RWPE1 (cell line): Measurements from ENCODE around the gene SWT1.

Experiments
- CTCF ChIA-PET: fragments of 350-600 bp; sonication (Branson Sonifier 250); formaldehyde crosslinking; extraction: SDS; loops from one replicate; lab custom pipeline; 2021; lab: Yijun Ruan, JAX
- POLR2A ChIA-PET: fragments of 400-600 bp; formaldehyde crosslinking; extraction: SDS; loops from one replicate; lab custom pipeline; 2020; ENCODE audit warnings: antibody characterized with exemption; ENCODE audit not compliant: low non-redundant PET; lab: Yijun Ruan, JAX
- DNase-seq: peaks from one replicate; pipeline ENCODE4 v3.0.0; 2012; ENCODE audit warnings: low spot score
- H3K27ac ChIP-seq: fragments of 450-650 bp; 2 replicates; pipeline ENCODE4 v1.5.1; 2017
- TF ChIP-seq, protein P1 (sequence below): fragments of 450-650 bp; conservative IDR thresholded peaks from 2 replicates; pipeline ENCODE4 v1.5.1; 2017; ENCODE audit warnings: low read depth, mild to moderate bottlenecking

The SWT1 gene

GRCh38 chr1:185289880-185290279 lies 132.9 kb downstream of the SWT1 start:
- DNase-seq: no peak
- ChIA-PET CTCF (no interaction called here), POLR2A (no interaction called here)
- no peak overlapping the region for H3K27ac ChIP-seq
- TF ChIP-seq, protein P1, sequence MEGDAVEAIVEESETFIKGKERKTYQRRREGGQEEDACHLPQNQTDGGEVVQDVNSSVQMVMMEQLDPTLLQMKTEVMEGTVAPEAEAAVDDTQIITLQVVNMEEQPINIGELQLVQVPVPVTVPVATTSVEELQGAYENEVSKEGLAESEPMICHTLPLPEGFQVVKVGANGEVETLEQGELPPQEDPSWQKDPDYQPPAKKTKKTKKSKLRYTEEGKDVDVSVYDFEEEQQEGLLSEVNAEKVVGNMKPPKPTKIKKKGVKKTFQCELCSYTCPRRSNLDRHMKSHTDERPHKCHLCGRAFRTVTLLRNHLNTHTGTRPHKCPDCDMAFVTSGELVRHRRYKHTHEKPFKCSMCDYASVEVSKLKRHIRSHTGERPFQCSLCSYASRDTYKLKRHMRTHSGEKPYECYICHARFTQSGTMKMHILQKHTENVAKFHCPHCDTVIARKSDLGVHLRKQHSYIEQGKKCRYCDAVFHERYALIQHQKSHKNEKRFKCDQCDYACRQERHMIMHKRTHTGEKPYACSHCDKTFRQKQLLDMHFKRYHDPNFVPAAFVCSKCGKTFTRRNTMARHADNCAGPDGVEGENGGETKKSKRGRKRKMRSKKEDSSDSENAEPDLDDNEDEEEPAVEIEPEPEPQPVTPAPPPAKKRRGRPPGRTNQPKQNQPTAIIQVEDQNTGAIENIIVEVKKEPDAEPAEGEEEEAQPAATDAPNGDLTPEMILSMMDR: no peak

DNA sequence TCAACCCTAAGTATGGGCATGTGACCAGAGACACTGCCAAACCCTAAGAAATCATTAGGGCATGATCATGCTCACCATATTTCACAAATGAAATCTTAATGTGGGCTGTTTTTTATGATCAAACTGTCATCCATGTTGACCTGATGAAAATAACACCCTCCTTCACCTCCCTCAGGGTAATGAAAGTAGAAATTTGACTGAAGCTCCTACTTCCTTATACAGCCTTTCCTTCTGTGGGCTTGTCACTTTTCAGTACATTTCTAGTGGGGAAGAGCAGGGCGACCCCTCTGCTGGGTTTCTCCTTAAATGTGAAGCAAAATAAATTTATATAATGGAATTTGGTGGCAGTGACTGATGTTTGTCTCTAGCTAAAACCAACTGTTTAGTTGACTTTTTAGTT lies 134.2 kb downstream of the SWT1 start:
- CTCF ChIA-PET: no interaction called here
- no peak for DNase-seq

DNA sequence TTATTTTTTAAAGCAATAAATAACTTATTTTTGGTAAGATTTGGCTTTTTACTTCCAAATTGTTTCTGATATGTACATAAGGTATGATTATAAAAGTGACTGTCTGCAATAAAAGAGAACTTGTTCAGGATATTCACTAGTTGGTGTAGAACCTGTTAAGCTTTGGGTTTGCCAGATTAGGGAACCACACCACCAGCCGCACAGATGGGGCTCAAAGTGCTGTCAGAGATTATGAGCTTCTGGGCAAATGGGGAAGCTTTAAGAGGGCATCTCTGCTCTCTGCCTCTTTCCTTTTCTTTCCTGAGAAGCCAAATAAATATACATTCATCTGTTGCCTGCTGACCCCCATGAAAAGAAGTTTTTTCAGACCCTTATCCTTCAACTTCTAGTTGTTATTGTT lies 134.7 kb downstream of the SWT1 start:
- TF ChIP-seq, protein P1: no peak
- no peak overlapping the region for H3K27ac ChIP-seq
- CTCF ChIA-PET: no interaction called here
- POLR2A ChIA-PET: interaction anchor here (0.7 kb wide), 1 partner anchor 25 kb away, joined by 4 read pairs; no protein-coding TSS in a partner anchor
- no peak for DNase-seq

More for the DNA sequence above, 134.2 kb downstream of the SWT1 start:
- POLR2A ChIA-PET: no interaction called here
- TF ChIP-seq, protein P1: no peak
- no peak overlapping the region for H3K27ac ChIP-seq

GRCh38 chr1:185292237-185292636 lies 135.3 kb downstream of the SWT1 start:
- TF ChIP-seq, protein P1: no peak
- CTCF ChIA-PET: interaction anchor here (0.9 kb wide), 1 partner anchor 428 kb away, joined by 3 read pairs; no protein-coding TSS in a partner anchor
- H3K27ac ChIP-seq: no peak overlapping the region
- no peak for DNase-seq
- POLR2A ChIA-PET: interaction anchor here (0.7 kb wide), 1 partner anchor 24 kb away, joined by 4 read pairs; no protein-coding TSS in a partner anchor

DNA sequence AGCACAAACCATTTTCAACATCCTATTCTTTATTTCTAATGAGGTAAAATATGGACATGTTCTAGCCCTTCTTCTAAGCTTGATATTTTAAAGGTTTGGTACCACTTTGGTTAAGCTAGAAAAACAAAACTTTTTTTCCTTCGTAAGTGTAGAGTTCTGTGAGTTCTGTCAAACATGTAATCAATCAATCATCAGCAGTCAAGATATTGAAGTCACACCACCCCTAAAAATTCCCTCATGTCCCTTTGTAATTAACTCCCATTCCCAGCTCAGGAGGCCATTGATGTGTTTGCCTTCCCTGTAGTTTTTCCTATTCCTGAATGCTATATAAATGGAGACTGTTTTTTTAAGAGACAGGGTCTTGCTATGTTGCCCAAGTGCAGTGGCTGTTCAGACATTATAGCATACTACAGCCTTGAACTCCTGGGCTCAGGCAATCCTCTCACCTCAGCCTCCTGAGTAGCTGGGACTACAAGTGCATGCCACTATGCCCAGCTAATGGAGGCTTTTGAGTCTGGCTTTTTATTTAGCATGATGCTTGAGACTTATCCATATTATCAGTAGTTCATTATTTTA lies 137.1 kb downstream of the SWT1 start:
- CTCF ChIA-PET: interaction anchor here (0.5 to 0.8 kb wide), 2 partner anchors 21 to 377 kb away, joined by 4 to 6 read pairs; no protein-coding TSS in a partner anchor
- no peak overlapping the region for H3K27ac ChIP-seq
- POLR2A ChIA-PET: no interaction called here
- no peak for DNase-seq
- TF ChIP-seq, protein P1: no peak

GRCh38 chr1:185295091-185295490 lies 138.1 kb downstream of the SWT1 start:
- ChIA-PET POLR2A (no interaction called here), CTCF (interaction anchor here (0.6 to 1.0 kb wide), 3 partner anchors 19 to 1414 kb away, joined by 3 read pairs; no protein-coding TSS in a partner anchor)
- no peak overlapping the region for H3K27ac ChIP-seq

More at GRCh38 chr1:185295091-185295490, 138.1 kb downstream of the SWT1 start:
- no peak for DNase-seq
- TF ChIP-seq, protein P1: no peak
